Measurements from ENCODE around the gene ELOVL2. TPM values are rescaled to one million over a fixed set of nuclear protein-coding genes. Genes with fewer than 3 reads are reported as not detected.

Gene ELOVL2
- total RNA-seq, 1 experiment from 2014 or later, result 12.7 TPM

GRCh38 chr6:11011787-11012234 is 32.3 kb downstream of the ELOVL2 start:
- ChIA-PET POLR2A (ENCODE audit: low non-redundant PET) (no interaction called here), CTCF (interaction anchor here (0.9 kb wide), 1 partner anchor 57 kb away, joined by 3 read pairs; no protein-coding TSS in a partner anchor)
- H3K27me3 ChIP-seq (replicated peaks; ENCODE audit: insufficient read depth, low read depth, low read length, poor library complexity), result no peaks in the 10 kb centered on the region
- no peaks in the 10 kb centered on the region for H3K9me3 ChIP-seq (ENCODE audit: low read depth, low read length, poor library complexity, severe bottlenecking)
- intact Hi-C loops (cut with micrococcal nuclease; ENCODE audit: unreplicated experiment), result no loop called here
- H3K36me3 ChIP-seq (ENCODE audit: insufficient read depth, low read length, poor library complexity, severe bottlenecking), result no peaks in the 10 kb centered on the region
- BruUV-seq (replicated peaks), result no TSS peak
- no peak for TF ChIP-seq CTCF (conservative IDR thresholded peaks at IDR 0.05; ENCODE audit: low read depth, low read length)
- no peak for TF ChIP-seq EZH2 (IDR thresholded peaks at IDR 0.05; ENCODE audit: borderline replicate concordance, low read depth, low read length, poor library complexity, severe bottlenecking)
- H3K4me3 ChIP-seq (ENCODE audit: low read depth, low read length, poor library complexity, severe bottlenecking), result no peak overlapping the region
- no peak for DNase-seq (ENCODE audit: low spot score)
- peaks cover 8% of the 10 kb centered on the region for H3K4me1 ChIP-seq (ENCODE audit: insufficient read depth, low read length, poor library complexity, severe bottlenecking)
- no peak overlapping the region for H3K27ac ChIP-seq (ENCODE audit: low read depth, low read length, poor library complexity, severe bottlenecking)

DNA sequence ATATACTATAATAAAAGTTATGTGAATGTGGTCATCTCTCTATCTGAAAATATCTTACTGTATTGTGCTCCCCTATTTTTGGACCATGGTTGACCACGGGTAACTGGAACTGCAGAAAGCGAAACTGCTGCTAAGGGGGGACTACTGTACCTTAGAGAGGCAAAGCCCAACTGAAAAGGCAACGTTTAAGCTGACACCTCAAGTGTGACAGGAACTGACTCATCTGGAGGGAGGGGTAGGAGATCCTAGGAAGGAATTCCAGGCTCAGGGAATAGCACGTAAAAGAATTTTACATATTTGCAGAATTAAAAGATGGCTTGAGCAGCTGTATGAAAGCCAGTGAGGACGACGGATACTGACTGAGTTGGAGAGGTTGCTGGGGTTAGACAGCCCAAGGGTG is 34.8 kb downstream of the ELOVL2 start:
- H3K9me3 ChIP-seq (ENCODE audit: low read depth, low read length, poor library complexity, severe bottlenecking), result no peaks in the 10 kb centered on the region
- BruUV-seq (replicated peaks), result no TSS peak
- no peaks in the 10 kb centered on the region for H3K27me3 ChIP-seq (replicated peaks; ENCODE audit: insufficient read depth, low read depth, low read length, poor library complexity)
- H3K4me3 ChIP-seq (ENCODE audit: low read depth, low read length, poor library complexity, severe bottlenecking), result no peak overlapping the region
- no peak for DNase-seq (ENCODE audit: low spot score)
- TF ChIP-seq EZH2 (IDR thresholded peaks at IDR 0.05; ENCODE audit: borderline replicate concordance, low read depth, low read length, poor library complexity, severe bottlenecking) (no peak), CTCF (conservative IDR thresholded peaks at IDR 0.05; ENCODE audit: low read depth, low read length) (no peak)
- POLR2A ChIA-PET (ENCODE audit: low non-redundant PET), result no interaction called here
- no peak overlapping the region for H3K27ac ChIP-seq (ENCODE audit: low read depth, low read length, poor library complexity, severe bottlenecking)
- H3K4me1 ChIP-seq (ENCODE audit: insufficient read depth, low read length, poor library complexity, severe bottlenecking), result peaks cover 8% of the 10 kb centered on the region
- no peaks in the 10 kb centered on the region for H3K36me3 ChIP-seq (ENCODE audit: insufficient read depth, low read length, poor library complexity, severe bottlenecking)
- CTCF ChIA-PET, result no interaction called here
- intact Hi-C loops (cut with micrococcal nuclease; ENCODE audit: unreplicated experiment), result no loop called here

DNA sequence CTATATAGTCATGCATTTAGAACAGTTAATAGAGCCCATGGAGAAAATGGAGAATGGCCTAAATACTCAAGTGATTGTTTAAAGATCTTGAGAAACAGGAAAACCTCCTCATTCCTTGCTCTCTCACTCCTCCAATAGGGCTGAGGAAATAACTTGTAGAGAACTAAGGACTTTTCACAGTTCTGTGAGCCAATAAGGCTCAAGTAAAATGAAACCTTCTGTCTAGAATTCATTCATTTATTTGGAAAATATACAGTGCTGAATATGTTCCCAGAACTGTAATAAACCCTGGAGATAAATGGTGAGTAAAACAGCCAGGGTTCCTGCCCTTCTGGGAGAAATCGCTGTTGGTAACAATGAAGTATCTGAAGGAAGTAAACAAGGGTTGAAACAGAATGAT is 35.3 kb downstream of the ELOVL2 start:
- POLR2A ChIA-PET (ENCODE audit: low non-redundant PET), result no interaction called here
- BruUV-seq (replicated peaks), result no TSS peak

More for the DNA sequence above, 35.3 kb downstream of the ELOVL2 start:
- DNase-seq (ENCODE audit: low spot score), result no peak
- no peaks in the 10 kb centered on the region for H3K9me3 ChIP-seq (ENCODE audit: low read depth, low read length, poor library complexity, severe bottlenecking)
- no peak for TF ChIP-seq EZH2 (IDR thresholded peaks at IDR 0.05; ENCODE audit: borderline replicate concordance, low read depth, low read length, poor library complexity, severe bottlenecking)
- no peak for TF ChIP-seq CTCF (conservative IDR thresholded peaks at IDR 0.05; ENCODE audit: low read depth, low read length)
- H3K27ac ChIP-seq (ENCODE audit: low read depth, low read length, poor library complexity, severe bottlenecking), result no peak overlapping the region
- CTCF ChIA-PET, result no interaction called here
- peaks cover 8% of the 10 kb centered on the region for H3K4me1 ChIP-seq (ENCODE audit: insufficient read depth, low read length, poor library complexity, severe bottlenecking)
- intact Hi-C loops (cut with micrococcal nuclease; ENCODE audit: unreplicated experiment), result no loop called here
- H3K4me3 ChIP-seq (ENCODE audit: low read depth, low read length, poor library complexity, severe bottlenecking), result no peak overlapping the region
- H3K36me3 ChIP-seq (ENCODE audit: insufficient read depth, low read length, poor library complexity, severe bottlenecking), result no peaks in the 10 kb centered on the region
- H3K27me3 ChIP-seq (replicated peaks; ENCODE audit: insufficient read depth, low read depth, low read length, poor library complexity), result no peaks in the 10 kb centered on the region
